KOPT-K1 (cell line): ENCODE results near the gene TSKU.

ENCODE experiments used
- H3K27ac ChIP-seq: fragments of 200-600 bp; sonication (generic); 2 replicates; pipeline ENCODE4 v1.5.1; 2016; ENCODE audit warnings: antibody characterized with exemption, mild to moderate bottlenecking, low read depth, low read length; ENCODE audit not compliant: poor library complexity, severe bottlenecking
- H3K36me3 ChIP-seq: fragments of 200-600 bp; sonication (generic); 2 replicates; pipeline ENCODE4 v1.5.1; 2017; ENCODE audit warnings: antibody characterized with exemption, mild to moderate bottlenecking, low read length, moderate library complexity; ENCODE audit not compliant: insufficient read depth
- H3K9me3 ChIP-seq: fragments of 200-600 bp; sonication (generic); 2 replicates; pipeline ENCODE4 v1.5.1; 2017; ENCODE audit warnings: antibody characterized with exemption, low read length, mild to moderate bottlenecking; ENCODE audit not compliant: insufficient read depth, poor library complexity, severe bottlenecking

Gene TSKU

GRCh38 chr11:76844511-76844910 is 61.4 kb downstream of the TSKU start:
- H3K27ac ChIP-seq: no peak overlapping the region
- no peaks in the 10 kb centered on the region for H3K9me3 ChIP-seq
- H3K36me3 ChIP-seq: no peaks in the 10 kb centered on the region

- no peaks in the 10 kb centered on the region for H3K9me3 ChIP-seq
- no peaks in the 10 kb centered on the region for H3K36me3 ChIP-seq
- no peak overlapping the region for H3K27ac ChIP-seq
These were observed 61.9 kb downstream of the TSKU start for GRCh38 chr11:76845069-76845468.

GRCh38 chr11:76846441-76846840 is 63.3 kb downstream of the TSKU start:
- Histone ChIP-seq H3K36me3 (no peaks in the 10 kb centered on the region), H3K27ac (no peak overlapping the region), H3K9me3 (no peaks in the 10 kb centered on the region)
